Right hindlimb (tissue), 1 donor: ENCODE measurements around the gene SORL1.

Experiments
- DNase-seq: peaks from one replicate; pipeline ENCODE4 v3.0.0-alpha.2; 2018

SORL1 gene

GRCh38 chr11:121591405-121592033 is 139.4 kb downstream of the SORL1 start:
- peak; percentile 79 for DNase-seq

- no peak for DNase-seq
Measured at GRCh38 chr11:121592708-121593107, 140.6 kb downstream of the SORL1 start.

GRCh38 chr11:121595717-121596161 is 143.6 kb downstream of the SORL1 start:
- DNase-seq = no peak

GRCh38 chr11:121596195-121597155 is 144.4 kb downstream of the SORL1 start:
- no peak for DNase-seq

- DNase-seq = no peak
Measured at GRCh38 chr11:121603316-121603715, 151.2 kb downstream of the SORL1 start.

GRCh38 chr11:121604152-121604551 is 152.0 kb downstream of the SORL1 start:
- DNase-seq = no peak

- DNase-seq = no peak
Measured at GRCh38 chr11:121606354-121606753, 154.2 kb downstream of the SORL1 start.

- DNase-seq = no peak
Measured at GRCh38 chr11:121607341-121607740, 155.2 kb downstream of the SORL1 start.

GRCh38 chr11:121608545-121609098 is 156.5 kb downstream of the SORL1 start:
- no peak for DNase-seq

GRCh38 chr11:121610706-121611105 is 158.6 kb downstream of the SORL1 start:
- DNase-seq = no peak

- no peak for DNase-seq
Measured at GRCh38 chr11:121611242-121611641, 159.1 kb downstream of the SORL1 start.

GRCh38 chr11:121613724-121614123 is 161.6 kb downstream of the SORL1 start:
- no peak for DNase-seq

- no peak for DNase-seq
Measured at GRCh38 chr11:121614636-121615240, 162.6 kb downstream of the SORL1 start.

- DNase-seq = no peak
Measured at GRCh38 chr11:121615501-121615900, 163.4 kb downstream of the SORL1 start.

- DNase-seq = no peak
Measured at GRCh38 chr11:121618516-121618915, 166.4 kb downstream of the SORL1 start.

GRCh38 chr11:121625777-121626506 is 173.8 kb downstream of the SORL1 start:
- no peak for DNase-seq

- no peak for DNase-seq
Measured at GRCh38 chr11:121626507-121626875, 174.4 kb downstream of the SORL1 start.

GRCh38 chr11:121626980-121627379 is 174.9 kb downstream of the SORL1 start:
- no peak for DNase-seq

GRCh38 chr11:121630041-121630440 is 177.9 kb downstream of the SORL1 start:
- peak; percentile 50 for DNase-seq

GRCh38 chr11:121631456-121631855 is 179.3 kb downstream of the SORL1 start:
- no peak for DNase-seq

- DNase-seq = no peak
Measured at GRCh38 chr11:121634273-121634672, 182.2 kb downstream of the SORL1 start.

GRCh38 chr11:121634889-121635288 is 182.8 kb downstream of the SORL1 start:
- DNase-seq = no peak
